HFFc6 (cell line): ENCODE data around the gene SKAP1. TPM values are rescaled to one million over a fixed set of nuclear protein-coding genes. Genes with fewer than 3 reads are reported as not detected.

Experiments used
- DNase-seq: peaks from one replicate; pipeline ENCODE4 v3.0.0-alpha.2; 2018
- H3K27ac Mint-ChIP-seq: 2 replicates; pipeline ENCODE4 v1.8.0; 2020; ENCODE audit warnings: mild to moderate bottlenecking, mixed read lengths
- H3K27me3 Mint-ChIP-seq: 2 replicates; pipeline ENCODE4 v1.8.0; 2021; ENCODE audit warnings: mild to moderate bottlenecking, moderate library complexity, mixed read lengths; ENCODE audit not compliant: insufficient read depth
- H3K36me3 Mint-ChIP-seq: 2 replicates; pipeline ENCODE4 v1.8.0; 2021; ENCODE audit warnings: low read depth, mixed read lengths
- H3K4me1 Mint-ChIP-seq: 2 replicates; pipeline ENCODE4 v1.8.0; 2020; ENCODE audit warnings: low read depth, mixed read lengths
- H3K4me3 Mint-ChIP-seq: 2 replicates; pipeline ENCODE4 v1.8.0; 2020; ENCODE audit warnings: mild to moderate bottlenecking, moderate library complexity, mixed read lengths
- H3K9me3 Mint-ChIP-seq: 2 replicates; pipeline ENCODE4 v1.8.0; 2020; ENCODE audit warnings: mild to moderate bottlenecking, mixed read lengths
- CTCF ChIP-seq: fragments of 200-600 bp; sonication (generic); IDR thresholded peaks from 2 replicates; pipeline ENCODE4 v1.5.0; 2021; ENCODE audit warnings: antibody characterized with exemption, mild to moderate bottlenecking
- total RNA-seq, 6 experiments: library from RNA; stranded (reverse); fragmentation: NEBNext Ultra II Directional; extraction: Animal tissue kit (Norgen Biotek cat#: 25700); gene quantifications; 2 replicates in 1 of 6; 3 replicates in 5 of 6; pipeline ENCODE4 v1.2.3, GENCODE V29; 2021

The SKAP1 gene
- total RNA-seq, 6 experiments from 2014 or later, result not detected

GRCh38 chr17:48107137-48108055, 322.6 kb downstream of the SKAP1 start, which contains the start of gene SNX11:
Gene SNX11, plus strand, starts transcription at chr17:48107766. Its CDS starts 4,278 bp downstream, at chr17:48112044.
- DNase-seq, result peak; percentile 70
- Mint-ChIP-seq H3K27me3 (no peaks in the 10 kb centered on the region; the same call in 1 of the 2 replicates), H3K4me1 (peaks cover 28% of the 10 kb centered on the region), H3K36me3 (peaks cover 7% of the 10 kb centered on the region; the same call in 1 of the 2 replicates), H3K4me3 (peak within 1 kb of the TSS; percentile 94), H3K27ac (peak within 1 kb of the TSS; percentile 91), H3K9me3 (peaks cover 8% of the 10 kb centered on the region)
- peak; percentile 49 for TF ChIP-seq CTCF

- H3K4me1 Mint-ChIP-seq, result peaks cover 28% of the 10 kb centered on the region
- peak overlapping the region; percentile 91 for H3K27ac Mint-ChIP-seq
- H3K9me3 Mint-ChIP-seq, result peaks cover 8% of the 10 kb centered on the region
- no peak for DNase-seq
- no peaks in the 10 kb centered on the region; the same call in 1 of the 2 replicates for H3K27me3 Mint-ChIP-seq
- H3K4me3 Mint-ChIP-seq, result peak overlapping the region; percentile 94
- H3K36me3 Mint-ChIP-seq, result peaks cover 1% of the 10 kb centered on the region; the same call in 1 of the 2 replicates
- no peak for TF ChIP-seq CTCF
These were observed 323.2 kb downstream of the SKAP1 start for GRCh38 chr17:48106802-48107136.

- TF ChIP-seq CTCF, result no peak
- DNase-seq, result no peak
- Mint-ChIP-seq H3K4me3 (no peak overlapping the region), H3K4me1 (peaks cover 20% of the 10 kb centered on the region), H3K27me3 (no peaks in the 10 kb centered on the region; the same call in none of the 2 replicates), H3K27ac (no peak overlapping the region), H3K9me3 (peaks cover 8% of the 10 kb centered on the region), H3K36me3 (peaks cover 5% of the 10 kb centered on the region)
These were observed 325.6 kb downstream of the SKAP1 start for GRCh38 chr17:48104440-48104839.

GRCh38 chr17:48102798-48103715, 327.0 kb downstream of the SKAP1 start:
- H3K27ac Mint-ChIP-seq, result no peak overlapping the region
- H3K9me3 Mint-ChIP-seq, result peaks cover 8% of the 10 kb centered on the region
- peaks cover 5% of the 10 kb centered on the region for H3K36me3 Mint-ChIP-seq
- TF ChIP-seq CTCF, result no peak
- DNase-seq, result no peak
- H3K4me1 Mint-ChIP-seq, result peaks cover 18% of the 10 kb centered on the region
- H3K4me3 Mint-ChIP-seq, result no peak overlapping the region
- no peaks in the 10 kb centered on the region; the same call in none of the 2 replicates for H3K27me3 Mint-ChIP-seq

GRCh38 chr17:48102043-48102750, 327.8 kb downstream of the SKAP1 start:
- Mint-ChIP-seq H3K9me3 (peaks cover 8% of the 10 kb centered on the region), H3K36me3 (peaks cover 5% of the 10 kb centered on the region), H3K4me3 (peak overlapping the region; percentile 88), H3K27ac (peak overlapping the region; percentile 45; the same call in 1 of the 2 replicates), H3K27me3 (no peaks in the 10 kb centered on the region; the same call in 1 of the 2 replicates), H3K4me1 (peaks cover 23% of the 10 kb centered on the region)
- no peak for DNase-seq
- TF ChIP-seq CTCF, result no peak
